ENCODE data around the gene MRPS18A. TPM values are rescaled to one million over a fixed set of nuclear protein-coding genes. Genes with fewer than 3 reads are reported as not detected.

The MRPS18A gene
- polyA plus RNA-seq, 4 donors = 51.2 to 107 (median 65.1) TPM

DNA sequence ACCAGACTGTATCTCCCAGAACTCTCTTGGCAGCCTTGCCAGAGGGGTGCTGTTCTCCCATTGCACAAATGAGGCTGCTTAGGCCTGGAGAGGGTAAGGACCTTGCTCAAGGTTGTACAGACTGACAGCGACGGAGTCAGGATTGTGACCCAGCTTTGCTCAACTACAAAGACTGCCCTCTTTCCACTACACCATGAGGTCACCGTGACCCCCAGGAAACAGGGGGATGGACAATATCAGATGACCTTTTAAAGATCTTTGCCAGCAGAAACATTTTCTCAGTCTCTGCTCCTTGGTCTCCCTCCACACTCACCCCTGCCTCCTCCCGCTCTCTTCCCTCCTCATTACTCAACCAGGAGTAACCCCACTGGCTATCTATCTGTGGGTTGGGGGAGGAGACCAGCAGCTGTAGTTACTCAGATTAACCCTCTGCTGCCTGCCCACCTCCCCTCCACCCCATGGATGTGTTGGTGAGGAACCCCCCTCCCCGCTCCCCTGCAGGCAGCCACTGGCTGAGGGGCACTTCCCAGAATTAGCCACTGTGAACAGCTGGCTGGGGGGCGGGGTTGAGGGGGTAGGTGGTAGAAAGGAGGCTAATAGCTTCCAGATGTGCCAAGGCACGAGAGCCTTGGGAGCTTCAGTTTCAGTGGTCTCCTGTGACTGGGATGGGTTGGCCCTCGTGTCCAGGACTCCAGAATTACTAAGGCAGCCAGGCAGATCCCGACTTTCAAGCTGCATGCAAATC is 26.9 kb upstream of the MRPS18A start:
- no peaks in the 10 kb centered on the region for H3K27me3 ChIP-seq (ENCODE audit: control insufficient read depth in 3 of 3, insufficient read depth in 3 of 3, low read length in 3 of 3)
- FAIRE-seq (no peak), DNase-seq (no peak)
- H3K4me3 ChIP-seq (ENCODE audit: low read depth in 1 of 3, low read length in 3 of 3) = no peak overlapping the region
- WGBS, 3 donors = 64 to 67% (median 64%) methylated on average over 9 of the region's 9 CpGs
- H3K9me3 ChIP-seq (ENCODE audit: control insufficient read depth in 2 of 2, insufficient read depth in 1 of 2, low read depth in 1 of 2, low read length in 1 of 2) = no peaks in the 10 kb centered on the region
- H3K36me3 ChIP-seq (ENCODE audit: control insufficient read depth in 3 of 3, insufficient read depth in 2 of 3, low read depth in 1 of 3, low read length in 3 of 3) = no peaks in the 10 kb centered on the region
- H3K4me1 ChIP-seq (ENCODE audit: control insufficient read depth in 3 of 3, insufficient read depth in 2 of 3, low read depth in 1 of 3, low read length in 2 of 3) = peaks cover 0 to 12% (median 3%) of the 10 kb centered on the region in 3 donors
- H3K27ac ChIP-seq (ENCODE audit: low read depth in 1 of 3, low read length in 2 of 3) = peak overlapping the region in 1 of 3 donors; percentile 59

- no peak for FAIRE-seq
- H3K4me3 ChIP-seq (ENCODE audit: low read depth in 1 of 3, low read length in 3 of 3) = no peak overlapping the region
- no peak for DNase-seq
- no peaks in the 10 kb centered on the region for H3K27me3 ChIP-seq (ENCODE audit: control insufficient read depth in 3 of 3, insufficient read depth in 3 of 3, low read length in 3 of 3)
- H3K27ac ChIP-seq (ENCODE audit: low read depth in 1 of 3, low read length in 2 of 3) = peak overlapping the region in 1 of 3 donors; percentile 59
- 86 to 92% (median 92%) methylated on average over 13 of the region's 13 CpGs for WGBS, 3 donors
- H3K36me3 ChIP-seq (ENCODE audit: control insufficient read depth in 3 of 3, insufficient read depth in 2 of 3, low read depth in 1 of 3, low read length in 3 of 3) = no peaks in the 10 kb centered on the region
- H3K4me1 ChIP-seq (ENCODE audit: control insufficient read depth in 3 of 3, insufficient read depth in 2 of 3, low read depth in 1 of 3, low read length in 2 of 3) = peaks cover 0 to 18% (median 8%) of the 10 kb centered on the region in 3 donors
- no peaks in the 10 kb centered on the region for H3K9me3 ChIP-seq (ENCODE audit: control insufficient read depth in 2 of 2, insufficient read depth in 1 of 2, low read depth in 1 of 2, low read length in 1 of 2)
Observed at GRCh38 chr6:43713643-43714310, 26.2 kb upstream of the MRPS18A start.

DNA sequence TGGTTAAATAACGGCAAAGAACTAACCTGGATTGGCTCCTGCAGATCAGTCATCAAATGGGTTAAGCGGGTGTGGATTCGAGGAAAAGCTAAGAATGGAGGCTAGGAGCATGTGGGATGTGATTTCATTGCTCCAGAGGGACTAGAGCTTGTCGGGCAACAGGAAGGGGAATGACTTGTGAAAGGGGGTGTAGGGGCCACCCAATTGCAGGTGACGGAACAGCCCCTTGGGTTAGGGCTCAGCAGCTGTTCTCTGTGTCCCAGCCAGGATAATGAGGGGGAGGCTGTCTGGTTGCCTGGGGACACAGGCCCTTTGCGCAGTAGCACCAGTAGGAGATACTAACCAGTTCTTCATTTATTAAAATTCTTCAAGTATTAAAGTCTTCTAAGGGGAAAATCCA is 25.0 kb upstream of the MRPS18A start:
- Histone ChIP-seq H3K9me3 (ENCODE audit: control insufficient read depth in 2 of 2, insufficient read depth in 1 of 2, low read depth in 1 of 2, low read length in 1 of 2) (no peaks in the 10 kb centered on the region), H3K4me1 (ENCODE audit: control insufficient read depth in 3 of 3, insufficient read depth in 2 of 3, low read depth in 1 of 3, low read length in 2 of 3) (peaks cover 0 to 14% (median 9%) of the 10 kb centered on the region in 3 donors), H3K27ac (ENCODE audit: low read depth in 1 of 3, low read length in 2 of 3) (no peak overlapping the region), H3K36me3 (ENCODE audit: control insufficient read depth in 3 of 3, insufficient read depth in 2 of 3, low read depth in 1 of 3, low read length in 3 of 3) (no peaks in the 10 kb centered on the region), H3K27me3 (ENCODE audit: control insufficient read depth in 3 of 3, insufficient read depth in 3 of 3, low read length in 3 of 3) (no peaks in the 10 kb centered on the region), H3K4me3 (ENCODE audit: low read depth in 1 of 3, low read length in 3 of 3) (no peak overlapping the region)
- DNase-seq (no peak), FAIRE-seq (no peak)
- whole genome bisulfite sequencing, 3 donors = 83 to 88% (median 85%) methylated on average over 6 of the region's 6 CpGs

DNA sequence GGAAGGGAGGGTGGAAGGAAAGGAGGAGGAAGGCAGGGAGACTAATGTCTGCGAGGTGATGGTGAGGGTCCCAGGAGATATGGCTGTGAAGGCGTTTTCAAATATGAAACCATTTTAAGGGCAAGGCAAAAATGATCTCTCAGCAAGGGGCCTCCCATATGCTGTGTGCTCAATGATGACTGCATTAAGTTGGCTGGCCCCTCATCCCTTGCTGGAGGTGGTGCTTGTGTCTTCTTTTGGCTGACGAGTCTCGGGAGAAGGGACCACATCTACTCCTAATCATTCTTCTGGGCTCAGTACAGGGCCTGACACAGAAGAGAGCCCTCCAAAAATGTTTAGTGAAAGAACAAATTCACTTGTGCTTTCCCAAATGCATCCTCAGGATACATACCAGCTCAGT is 23.0 kb upstream of the MRPS18A start:
- Histone ChIP-seq H3K9me3 (ENCODE audit: control insufficient read depth in 2 of 2, insufficient read depth in 1 of 2, low read depth in 1 of 2, low read length in 1 of 2) (no peaks in the 10 kb centered on the region), H3K4me3 (ENCODE audit: low read depth in 1 of 3, low read length in 3 of 3) (no peak overlapping the region), H3K36me3 (ENCODE audit: control insufficient read depth in 3 of 3, insufficient read depth in 2 of 3, low read depth in 1 of 3, low read length in 3 of 3) (no peaks in the 10 kb centered on the region), H3K27me3 (ENCODE audit: control insufficient read depth in 3 of 3, insufficient read depth in 3 of 3, low read length in 3 of 3) (no peaks in the 10 kb centered on the region), H3K4me1 (ENCODE audit: control insufficient read depth in 3 of 3, insufficient read depth in 2 of 3, low read depth in 1 of 3, low read length in 2 of 3) (peaks cover 0 to 34% (median 13%) of the 10 kb centered on the region in 3 donors), H3K27ac (ENCODE audit: low read depth in 1 of 3, low read length in 2 of 3) (no peak overlapping the region)
- DNase-seq (no peak), FAIRE-seq (no peak)
- 78 to 86% (median 85%) methylated on average over 4 of the region's 4 CpGs for WGBS, 3 donors

DNA sequence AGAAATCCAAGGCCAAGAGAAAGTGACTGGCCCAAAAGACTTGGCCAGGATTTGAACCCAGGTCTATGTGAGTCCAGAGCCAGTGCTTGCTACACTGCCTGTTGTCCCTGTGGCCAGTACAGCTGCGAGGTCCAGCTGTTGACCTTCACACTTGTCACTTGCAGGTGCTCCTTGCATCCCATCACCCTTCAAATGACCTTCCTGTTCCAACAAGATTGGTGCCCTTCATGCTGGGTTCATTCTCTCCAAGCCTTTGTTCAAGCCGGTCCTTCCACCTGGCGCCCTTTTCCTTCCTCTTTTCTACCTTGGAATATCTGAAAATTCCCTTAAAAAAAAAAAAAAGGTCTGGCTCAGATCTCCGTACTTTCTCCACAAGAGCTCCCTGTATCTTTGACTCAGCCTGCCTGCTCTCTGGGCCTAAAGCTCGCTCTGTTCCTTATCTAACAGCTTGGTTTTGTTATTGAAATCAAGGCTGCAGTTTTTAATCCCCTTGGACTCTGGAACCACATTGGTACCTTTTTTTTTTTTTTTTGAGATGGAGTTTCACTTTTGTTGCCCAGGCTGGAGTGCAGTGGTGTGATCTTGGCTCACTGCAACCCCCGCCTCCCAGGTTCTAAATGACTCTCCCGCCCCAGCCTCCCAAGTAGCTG is 22.2 kb upstream of the MRPS18A start:
- Histone ChIP-seq H3K27me3 (ENCODE audit: control insufficient read depth in 3 of 3, insufficient read depth in 3 of 3, low read length in 3 of 3) (no peaks in the 10 kb centered on the region), H3K4me1 (ENCODE audit: control insufficient read depth in 3 of 3, insufficient read depth in 2 of 3, low read depth in 1 of 3, low read length in 2 of 3) (peaks cover 0 to 37% (median 14%) of the 10 kb centered on the region in 3 donors), H3K27ac (ENCODE audit: low read depth in 1 of 3, low read length in 2 of 3) (peak overlapping the region; percentile 49 to 84 (median 57)), H3K9me3 (ENCODE audit: control insufficient read depth in 2 of 2, insufficient read depth in 1 of 2, low read depth in 1 of 2, low read length in 1 of 2) (no peaks in the 10 kb centered on the region), H3K36me3 (ENCODE audit: control insufficient read depth in 3 of 3, insufficient read depth in 2 of 3, low read depth in 1 of 3, low read length in 3 of 3) (no peaks in the 10 kb centered on the region), H3K4me3 (ENCODE audit: low read depth in 1 of 3, low read length in 3 of 3) (no peak overlapping the region)
- FAIRE-seq (no peak), DNase-seq (peak; percentile 61 to 85)
- 20 to 54% (median 46%) methylated on average over 7 of the region's 7 CpGs for WGBS, 3 donors

DNA sequence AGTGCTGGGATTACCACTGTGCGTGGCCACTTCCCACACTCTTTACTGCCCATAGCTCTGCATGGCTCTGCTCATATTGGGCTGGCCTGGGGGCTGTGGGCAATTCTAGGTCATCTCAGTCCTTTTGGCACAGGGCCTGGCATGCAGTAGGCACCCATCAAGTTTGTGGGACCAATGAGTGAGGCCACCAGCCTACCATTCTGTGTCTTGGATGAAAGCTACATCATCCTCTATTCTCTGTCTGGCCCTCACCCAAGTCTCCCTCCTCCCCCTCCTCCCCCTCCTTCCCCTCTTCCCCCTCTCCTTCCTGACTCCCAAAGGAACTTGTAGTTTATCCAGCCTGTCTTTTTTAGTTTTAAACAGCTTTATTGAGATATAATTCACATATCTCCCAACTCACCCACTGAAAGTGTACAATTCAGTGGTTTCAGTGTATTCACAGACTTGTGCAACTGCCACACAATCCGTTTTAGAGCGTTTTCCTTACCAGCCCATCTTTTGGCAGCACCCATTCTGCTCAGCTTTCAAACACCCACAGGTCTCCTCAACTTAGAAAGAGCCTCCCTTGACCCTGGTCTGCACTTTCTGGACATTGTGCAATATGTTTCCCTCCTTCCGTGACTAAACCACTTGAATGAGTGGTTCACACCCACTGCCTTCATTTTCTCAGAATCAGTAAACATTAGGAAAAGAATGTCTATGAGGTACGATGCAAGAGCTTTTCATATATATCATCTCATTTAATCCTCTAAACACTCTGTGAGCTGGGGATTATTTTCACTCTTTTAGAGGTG is 21.5 kb upstream of the MRPS18A start:
- Histone ChIP-seq H3K27ac (ENCODE audit: low read depth in 1 of 3, low read length in 2 of 3) (peak overlapping the region; percentile 49 to 84 (median 57)), H3K36me3 (ENCODE audit: control insufficient read depth in 3 of 3, insufficient read depth in 2 of 3, low read depth in 1 of 3, low read length in 3 of 3) (no peaks in the 10 kb centered on the region), H3K4me3 (ENCODE audit: low read depth in 1 of 3, low read length in 3 of 3) (no peak overlapping the region), H3K4me1 (ENCODE audit: control insufficient read depth in 3 of 3, insufficient read depth in 2 of 3, low read depth in 1 of 3, low read length in 2 of 3) (peaks cover 0 to 39% (median 16%) of the 10 kb centered on the region in 3 donors), H3K27me3 (ENCODE audit: control insufficient read depth in 3 of 3, insufficient read depth in 3 of 3, low read length in 3 of 3) (no peaks in the 10 kb centered on the region), H3K9me3 (ENCODE audit: control insufficient read depth in 2 of 2, insufficient read depth in 1 of 2, low read depth in 1 of 2, low read length in 1 of 2) (no peaks in the 10 kb centered on the region)
- FAIRE-seq (no peak), DNase-seq (no peak)
- 33 to 45% (median 37%) methylated on average over 5 of the region's 5 CpGs for WGBS, 3 donors

- H3K27me3 ChIP-seq (ENCODE audit: control insufficient read depth in 3 of 3, insufficient read depth in 3 of 3, low read length in 3 of 3) = no peaks in the 10 kb centered on the region
- no peaks in the 10 kb centered on the region for H3K36me3 ChIP-seq (ENCODE audit: control insufficient read depth in 3 of 3, insufficient read depth in 2 of 3, low read depth in 1 of 3, low read length in 3 of 3)
- H3K4me1 ChIP-seq (ENCODE audit: control insufficient read depth in 3 of 3, insufficient read depth in 2 of 3, low read depth in 1 of 3, low read length in 2 of 3) = peaks cover 0 to 52% (median 19%) of the 10 kb centered on the region in 3 donors
- peak overlapping the region in 1 of 3 donors; percentile 21 for H3K27ac ChIP-seq (ENCODE audit: low read depth in 1 of 3, low read length in 2 of 3)
- no peak for FAIRE-seq
- H3K9me3 ChIP-seq (ENCODE audit: control insufficient read depth in 2 of 2, insufficient read depth in 1 of 2, low read depth in 1 of 2, low read length in 1 of 2) = no peaks in the 10 kb centered on the region
- no peak for DNase-seq
- no peak overlapping the region for H3K4me3 ChIP-seq (ENCODE audit: low read depth in 1 of 3, low read length in 3 of 3)
- WGBS, 3 donors = 32 to 40% methylated on average over 1 of the region's 1 CpG; no CpG with 5 or more reads in 1 of the 3 donors
Observed at GRCh38 chr6:43707767-43708166, 20.2 kb upstream of the MRPS18A start.

- whole genome bisulfite sequencing, 3 donors = 76 to 86% (median 82%) methylated on average over 7 of the region's 7 CpGs
- H3K4me3 ChIP-seq (ENCODE audit: low read depth in 1 of 3, low read length in 3 of 3) = no peak overlapping the region
- H3K9me3 ChIP-seq (ENCODE audit: control insufficient read depth in 2 of 2, insufficient read depth in 1 of 2, low read depth in 1 of 2, low read length in 1 of 2) = no peaks in the 10 kb centered on the region
- H3K36me3 ChIP-seq (ENCODE audit: control insufficient read depth in 3 of 3, insufficient read depth in 2 of 3, low read depth in 1 of 3, low read length in 3 of 3) = no peaks in the 10 kb centered on the region
- FAIRE-seq = no peak
- H3K27me3 ChIP-seq (ENCODE audit: control insufficient read depth in 3 of 3, insufficient read depth in 3 of 3, low read length in 3 of 3) = no peaks in the 10 kb centered on the region
- DNase-seq = no peak
- H3K27ac ChIP-seq (ENCODE audit: low read depth in 1 of 3, low read length in 2 of 3) = peak overlapping the region in 1 of 3 donors; percentile 80
- peaks cover 0 to 57% (median 19%) of the 10 kb centered on the region in 3 donors for H3K4me1 ChIP-seq (ENCODE audit: control insufficient read depth in 3 of 3, insufficient read depth in 2 of 3, low read depth in 1 of 3, low read length in 2 of 3)
Observed at GRCh38 chr6:43707269-43707668, 19.7 kb upstream of the MRPS18A start.

Data from small intestine (tissue), 7 donors.